Raji (cell line): ENCODE measurements around the gene ARHGAP19.

Source experiments
- POLR2A ChIP-seq: IDR thresholded peaks from 2 replicates; pipeline ENCODE4 v1.6.1; 2011; ENCODE audit warnings: low read depth, low read length, control low read depth; ENCODE audit not compliant: insufficient read depth

The ARHGAP19 gene

DNA sequence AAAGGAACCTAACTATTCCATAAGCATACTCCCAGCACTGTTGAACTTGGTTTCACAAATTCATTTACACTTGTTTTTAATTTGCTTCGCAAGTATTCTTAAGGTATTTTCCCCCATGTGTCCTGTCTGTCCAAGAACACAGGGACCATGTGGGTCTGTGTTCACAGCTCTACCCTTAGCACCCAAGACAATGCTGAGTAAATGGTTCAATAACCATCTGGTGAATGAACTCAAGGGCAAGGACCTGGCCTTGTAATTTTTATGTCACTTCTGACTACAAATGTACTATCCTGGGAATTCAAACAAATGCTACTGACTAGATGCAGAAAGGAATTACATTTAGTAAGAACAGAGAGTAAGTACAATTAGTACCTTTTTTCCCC, 63.7 kb downstream of the ARHGAP19 start:
- TF ChIP-seq POLR2A, result no peak

DNA sequence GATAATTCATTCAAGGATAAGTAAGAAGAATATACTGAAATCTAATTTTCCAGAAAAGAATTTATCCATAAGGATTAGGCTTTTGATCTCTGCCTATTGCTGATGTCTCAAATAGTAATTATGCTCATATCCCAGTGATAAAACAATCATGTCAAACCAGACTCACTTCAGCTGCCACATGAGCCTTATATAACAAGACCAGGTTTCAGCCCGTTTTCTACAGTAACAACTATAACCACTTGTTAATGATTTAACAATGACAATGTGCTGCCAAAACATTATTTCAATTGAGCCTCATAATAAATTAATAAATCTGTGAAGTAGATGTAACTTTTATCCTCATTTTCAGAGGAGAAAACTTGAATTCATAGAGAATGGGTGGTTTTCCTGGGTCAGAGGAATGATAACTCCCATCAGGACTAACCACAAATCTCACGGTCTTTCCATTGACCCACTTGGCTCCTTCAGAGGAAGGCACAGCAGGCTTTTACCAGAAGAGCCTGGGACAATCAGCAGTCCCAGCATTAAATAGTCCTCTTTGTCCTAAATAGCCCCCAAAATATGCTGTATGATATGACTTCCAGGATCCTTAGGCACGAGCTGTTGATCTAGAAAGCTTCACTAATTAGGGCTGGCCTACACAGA, 64.2 kb downstream of the ARHGAP19 start:
- TF ChIP-seq POLR2A, result no peak

- no peak for TF ChIP-seq POLR2A
Measured at GRCh38 chr10:97226398-97226797, 66.0 kb downstream of the ARHGAP19 start.

DNA sequence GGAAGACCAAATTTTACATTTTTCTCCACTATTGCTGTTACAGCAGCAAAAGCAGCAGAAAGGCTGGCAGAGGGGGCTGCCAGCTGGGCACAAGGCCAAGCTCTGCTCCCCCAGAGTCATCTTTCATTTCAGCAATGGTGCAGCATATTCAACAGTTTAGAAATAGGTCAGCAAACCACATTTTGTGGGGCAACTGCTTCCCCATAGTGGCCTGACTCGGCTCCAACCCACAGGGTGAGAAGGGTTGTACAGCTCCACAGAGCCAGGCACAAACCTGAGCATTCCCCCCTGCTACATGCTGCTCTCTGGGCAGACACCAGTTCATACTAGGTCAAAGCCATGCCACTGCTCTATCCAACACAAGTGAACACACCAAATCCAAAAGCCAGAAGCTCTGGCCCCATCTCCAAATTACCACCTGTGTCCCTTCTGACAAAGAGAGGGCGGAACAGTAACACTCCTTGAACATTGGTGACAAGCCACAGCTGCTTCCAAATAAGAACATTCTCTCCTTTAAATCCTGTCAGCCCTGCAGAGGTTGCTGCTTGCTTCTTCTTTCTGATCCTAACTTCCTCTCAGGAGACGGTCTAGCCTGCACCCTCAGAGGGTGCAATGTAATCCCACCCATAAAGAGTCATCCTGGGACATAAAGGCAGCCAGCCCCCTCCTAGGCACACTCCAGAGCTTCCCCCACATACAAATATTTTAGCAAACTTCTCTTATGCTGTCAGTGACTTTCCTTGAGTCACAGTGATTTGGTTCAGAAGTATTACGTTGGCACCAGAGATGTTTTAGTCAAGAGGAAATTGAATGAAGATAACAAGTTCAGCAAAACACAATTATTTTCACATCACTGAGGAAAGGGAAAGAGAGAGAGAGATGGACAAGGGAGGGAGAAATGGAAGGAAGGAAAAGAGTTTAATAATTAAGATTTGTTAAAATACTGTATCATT, 67.7 kb downstream of the ARHGAP19 start:
- TF ChIP-seq POLR2A, result no peak

DNA sequence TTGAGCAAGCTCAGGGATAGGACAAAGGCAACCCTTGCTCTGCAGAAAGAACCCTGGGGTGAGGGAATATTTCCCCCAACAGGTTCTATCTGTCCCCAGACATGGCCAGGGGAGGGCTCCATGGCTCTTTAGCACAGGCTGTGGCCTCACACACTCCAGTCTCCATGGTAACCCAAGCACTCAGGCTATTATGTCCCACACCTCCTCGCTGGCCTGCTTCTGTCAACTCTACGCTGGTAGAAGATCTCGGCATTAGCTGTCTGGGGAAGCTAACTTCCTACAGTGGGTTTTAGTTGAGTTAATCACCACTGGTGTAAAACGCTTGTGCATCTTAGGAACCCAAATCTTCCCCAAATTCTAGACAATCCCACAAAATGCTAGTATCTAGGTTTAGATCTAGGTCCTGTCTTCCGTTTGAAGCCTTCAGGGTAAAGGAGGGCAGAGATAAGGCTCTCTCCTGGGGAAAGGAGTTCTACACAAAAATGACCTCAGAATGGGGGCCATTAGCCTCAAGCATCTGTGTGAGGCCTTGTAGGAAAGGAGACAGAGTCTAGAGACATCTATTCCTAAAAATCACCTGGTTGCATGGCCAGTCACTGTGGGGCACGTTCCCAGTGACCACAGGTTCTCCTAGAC, 70.0 kb downstream of the ARHGAP19 start:
- no peak for TF ChIP-seq POLR2A

- no peak for TF ChIP-seq POLR2A
Measured at GRCh38 chr10:97220355-97220754, 72.1 kb downstream of the ARHGAP19 start.

DNA sequence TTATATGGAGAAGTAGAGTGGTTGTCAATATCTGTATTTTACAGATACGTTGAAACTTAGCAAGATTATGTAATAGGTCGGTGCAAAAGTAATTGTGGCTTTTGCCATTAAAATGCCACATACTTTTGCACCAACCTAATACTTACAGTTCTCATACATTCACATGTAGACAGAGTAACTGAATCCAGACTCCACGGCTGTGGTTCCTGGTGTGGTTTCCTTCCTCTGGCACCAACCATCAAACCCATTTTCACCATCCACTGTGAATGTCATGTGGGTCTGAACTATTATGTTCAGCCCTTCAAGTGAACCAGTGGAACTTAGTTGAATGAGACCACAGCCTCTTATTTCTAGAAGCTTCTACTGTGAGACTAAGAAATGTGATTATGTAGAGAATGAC, 75.1 kb downstream of the ARHGAP19 start:
- no peak for TF ChIP-seq POLR2A

DNA sequence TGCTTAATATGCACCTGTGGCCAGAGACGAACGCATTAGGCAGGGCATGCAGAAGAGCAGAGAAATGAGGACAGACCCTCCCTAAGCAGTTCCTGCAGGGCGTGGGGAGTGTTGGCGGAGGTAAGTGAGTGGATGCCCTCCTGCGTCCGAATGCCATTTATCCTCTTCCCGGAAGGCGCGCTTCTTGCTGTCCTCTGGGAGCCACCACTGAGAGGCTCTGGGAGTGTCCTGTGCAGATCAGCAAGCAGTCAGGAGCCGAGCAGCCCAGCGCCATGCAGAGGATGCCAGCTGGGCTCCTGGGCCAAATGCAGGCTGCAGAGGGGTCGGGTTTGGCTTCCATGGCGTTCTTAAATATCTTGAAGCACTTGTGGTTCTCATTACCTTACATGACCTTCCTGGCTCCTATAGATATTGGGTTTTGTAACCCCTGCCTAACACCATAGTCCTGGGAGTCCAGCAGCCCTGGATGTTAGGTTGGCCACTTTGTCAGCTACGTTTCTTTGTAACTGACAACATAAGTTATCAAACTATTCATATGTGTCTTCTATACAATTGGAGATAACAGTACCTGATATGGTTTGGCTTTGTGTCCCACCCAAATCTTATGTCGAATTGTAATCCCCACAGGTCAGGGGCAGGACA, 76.7 kb downstream of the ARHGAP19 start:
- no peak for TF ChIP-seq POLR2A

DNA sequence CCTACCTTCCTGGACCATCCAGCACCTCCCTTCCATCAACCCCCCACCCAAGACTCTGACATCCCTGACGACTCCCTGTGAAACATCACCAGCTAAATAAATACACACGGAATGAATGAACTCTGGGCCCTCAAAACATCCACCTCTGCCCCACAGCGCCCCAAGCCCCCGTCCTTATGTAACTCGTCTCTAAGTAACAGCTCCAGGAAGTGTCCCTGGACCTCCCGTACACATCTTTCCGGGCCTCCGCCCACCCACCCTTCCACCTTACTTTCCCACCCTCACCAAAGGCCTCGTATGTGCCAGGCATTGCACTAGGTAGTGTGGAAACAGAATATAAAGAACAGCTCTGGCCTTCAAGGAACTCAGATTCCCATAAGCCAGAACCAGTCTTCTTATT, 79.0 kb downstream of the ARHGAP19 start:
- TF ChIP-seq POLR2A, result no peak

GRCh38 chr10:97211229-97211628, 81.2 kb downstream of the ARHGAP19 start:
- no peak for TF ChIP-seq POLR2A

DNA sequence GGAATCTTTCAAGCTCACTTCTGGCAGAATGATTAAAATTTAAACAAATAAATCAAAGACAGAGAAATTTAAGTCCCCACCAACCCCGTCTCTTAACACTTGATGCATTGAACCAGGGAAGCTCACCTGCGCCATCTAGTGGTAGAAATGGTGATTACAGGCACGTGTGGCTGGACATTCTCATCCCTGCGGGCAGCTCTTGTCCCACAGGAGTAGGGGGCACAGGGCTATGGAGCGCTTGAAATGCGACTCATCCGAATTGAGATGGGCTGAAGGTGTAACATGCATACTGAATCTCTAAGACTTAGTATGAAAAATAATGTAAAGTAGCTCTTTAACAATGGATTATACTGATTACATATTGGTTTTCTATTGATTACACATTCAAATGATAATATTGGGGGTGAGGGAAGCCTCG, 81.9 kb downstream of the ARHGAP19 start:
- TF ChIP-seq POLR2A, result no peak

GRCh38 chr10:97207756-97208346, 84.6 kb downstream of the ARHGAP19 start:
- no peak for TF ChIP-seq POLR2A

- TF ChIP-seq POLR2A, result no peak
Measured at GRCh38 chr10:97207131-97207530, 85.3 kb downstream of the ARHGAP19 start.

DNA sequence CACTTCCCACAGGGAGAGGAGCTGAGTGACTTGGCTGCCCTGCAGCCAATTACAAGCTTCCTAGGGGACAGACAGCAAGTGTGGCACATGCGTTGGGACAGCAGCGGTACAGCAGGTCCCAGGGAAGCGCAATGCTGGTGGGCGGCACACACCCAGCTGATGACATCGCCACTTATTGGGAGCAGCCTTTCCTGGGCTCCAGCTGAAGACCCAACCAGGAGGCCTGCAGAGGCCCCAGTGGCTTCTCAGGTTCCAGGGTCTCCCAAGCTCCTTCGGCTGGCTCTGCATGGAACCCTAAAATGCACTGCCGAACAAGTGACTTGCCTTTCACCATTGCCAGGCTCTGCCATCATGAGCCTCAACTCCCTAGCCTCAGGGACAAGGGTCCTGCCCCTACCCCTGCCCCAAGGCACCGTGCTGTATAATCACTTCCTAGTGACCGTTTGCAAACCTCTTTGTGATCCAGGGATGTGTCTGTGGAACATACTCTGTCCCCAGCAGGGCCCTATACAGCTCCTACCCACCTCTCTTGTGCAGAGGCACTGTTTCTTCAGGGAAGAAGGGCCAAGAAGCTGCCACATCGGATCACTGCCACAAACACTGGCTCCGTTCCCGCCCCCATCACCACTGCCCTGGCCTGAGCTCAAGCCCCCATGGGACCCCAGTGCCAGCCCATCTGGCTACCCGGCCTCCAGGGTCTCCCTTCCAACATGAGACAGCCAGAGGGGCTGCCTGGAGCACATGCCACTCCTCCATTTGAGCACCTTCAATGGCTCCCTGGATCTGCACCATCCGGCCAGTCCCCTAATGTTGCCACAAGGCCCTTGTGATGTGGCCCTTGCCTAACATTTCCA, 87.4 kb downstream of the ARHGAP19 start:
- TF ChIP-seq POLR2A, result no peak
